Stimulated activated CD4-positive, alpha-beta T cell treated with anti-CD3 and anti-CD28 coated beads, Interleukin-4, amount 100 ng/mL, for 1 hour (primary cell): ENCODE data around the gene ARID2.

Experiments
- DNase-seq: peaks from one replicate; pipeline ENCODE4 v3.0.0-alpha.2; 2020

Gene ARID2, protein sequence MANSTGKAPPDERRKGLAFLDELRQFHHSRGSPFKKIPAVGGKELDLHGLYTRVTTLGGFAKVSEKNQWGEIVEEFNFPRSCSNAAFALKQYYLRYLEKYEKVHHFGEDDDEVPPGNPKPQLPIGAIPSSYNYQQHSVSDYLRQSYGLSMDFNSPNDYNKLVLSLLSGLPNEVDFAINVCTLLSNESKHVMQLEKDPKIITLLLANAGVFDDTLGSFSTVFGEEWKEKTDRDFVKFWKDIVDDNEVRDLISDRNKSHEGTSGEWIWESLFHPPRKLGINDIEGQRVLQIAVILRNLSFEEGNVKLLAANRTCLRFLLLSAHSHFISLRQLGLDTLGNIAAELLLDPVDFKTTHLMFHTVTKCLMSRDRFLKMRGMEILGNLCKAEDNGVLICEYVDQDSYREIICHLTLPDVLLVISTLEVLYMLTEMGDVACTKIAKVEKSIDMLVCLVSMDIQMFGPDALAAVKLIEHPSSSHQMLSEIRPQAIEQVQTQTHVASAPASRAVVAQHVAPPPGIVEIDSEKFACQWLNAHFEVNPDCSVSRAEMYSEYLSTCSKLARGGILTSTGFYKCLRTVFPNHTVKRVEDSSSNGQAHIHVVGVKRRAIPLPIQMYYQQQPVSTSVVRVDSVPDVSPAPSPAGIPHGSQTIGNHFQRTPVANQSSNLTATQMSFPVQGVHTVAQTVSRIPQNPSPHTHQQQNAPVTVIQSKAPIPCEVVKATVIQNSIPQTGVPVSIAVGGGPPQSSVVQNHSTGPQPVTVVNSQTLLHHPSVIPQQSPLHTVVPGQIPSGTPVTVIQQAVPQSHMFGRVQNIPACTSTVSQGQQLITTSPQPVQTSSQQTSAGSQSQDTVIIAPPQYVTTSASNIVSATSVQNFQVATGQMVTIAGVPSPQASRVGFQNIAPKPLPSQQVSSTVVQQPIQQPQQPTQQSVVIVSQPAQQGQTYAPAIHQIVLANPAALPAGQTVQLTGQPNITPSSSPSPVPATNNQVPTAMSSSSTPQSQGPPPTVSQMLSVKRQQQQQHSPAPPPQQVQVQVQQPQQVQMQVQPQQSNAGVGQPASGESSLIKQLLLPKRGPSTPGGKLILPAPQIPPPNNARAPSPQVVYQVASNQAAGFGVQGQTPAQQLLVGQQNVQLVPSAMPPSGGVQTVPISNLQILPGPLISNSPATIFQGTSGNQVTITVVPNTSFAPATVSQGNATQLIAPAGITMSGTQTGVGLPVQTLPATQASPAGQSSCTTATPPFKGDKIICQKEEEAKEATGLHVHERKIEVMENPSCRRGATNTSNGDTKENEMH (N-terminal part only)

GRCh38 chr12:45729233-45730083, at the start of gene ARID2:
Gene ARID2 (plus strand): TSS chr12:45729706. CDS start chr12:45729837, 131 bp downstream.
- peak; percentile 69 for DNase-seq

DNA sequence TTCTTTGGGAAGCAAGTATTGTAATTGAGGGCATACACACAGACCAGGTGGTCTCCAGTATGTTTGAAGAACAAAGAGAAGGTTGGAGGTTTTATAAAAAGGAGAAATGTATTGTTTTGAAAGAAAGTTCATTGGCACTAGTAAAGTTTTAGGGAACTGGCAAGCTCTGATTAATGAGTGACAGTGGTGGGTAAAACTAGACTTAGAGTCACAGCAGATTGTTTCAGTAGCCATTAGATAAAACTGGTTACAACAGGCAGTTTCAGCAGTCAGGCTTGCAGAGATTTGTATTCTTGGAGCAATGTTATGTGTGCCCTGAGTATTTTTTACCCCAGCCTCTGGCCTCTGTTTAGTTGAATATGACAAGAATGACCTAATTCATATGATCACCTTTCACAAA, 49.1 kb upstream of the ARID2 start:
- DNase-seq, result no peak

GRCh38 chr12:45681465-45681864, 48.0 kb upstream of the ARID2 start:
- DNase-seq, result no peak

DNA sequence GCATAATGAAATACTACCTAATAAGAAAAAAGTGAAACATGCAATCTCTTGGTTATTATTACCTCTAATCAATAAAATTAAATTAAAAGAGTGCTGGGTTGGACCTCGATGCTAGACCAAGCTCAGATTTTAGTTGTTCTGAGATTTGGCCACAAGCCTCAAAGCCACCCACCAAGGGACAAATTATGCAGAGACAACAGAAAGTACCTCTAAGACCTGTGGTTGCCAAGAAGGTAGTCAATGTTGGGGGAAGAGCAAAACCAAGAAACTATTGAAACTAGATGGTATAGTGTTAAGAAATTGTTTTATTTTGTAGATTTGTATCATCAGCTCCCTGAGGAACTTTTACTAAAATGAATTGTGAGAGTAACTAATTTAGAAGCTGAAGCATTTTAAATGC, 43.8 kb upstream of the ARID2 start:
- DNase-seq, result no peak

DNA sequence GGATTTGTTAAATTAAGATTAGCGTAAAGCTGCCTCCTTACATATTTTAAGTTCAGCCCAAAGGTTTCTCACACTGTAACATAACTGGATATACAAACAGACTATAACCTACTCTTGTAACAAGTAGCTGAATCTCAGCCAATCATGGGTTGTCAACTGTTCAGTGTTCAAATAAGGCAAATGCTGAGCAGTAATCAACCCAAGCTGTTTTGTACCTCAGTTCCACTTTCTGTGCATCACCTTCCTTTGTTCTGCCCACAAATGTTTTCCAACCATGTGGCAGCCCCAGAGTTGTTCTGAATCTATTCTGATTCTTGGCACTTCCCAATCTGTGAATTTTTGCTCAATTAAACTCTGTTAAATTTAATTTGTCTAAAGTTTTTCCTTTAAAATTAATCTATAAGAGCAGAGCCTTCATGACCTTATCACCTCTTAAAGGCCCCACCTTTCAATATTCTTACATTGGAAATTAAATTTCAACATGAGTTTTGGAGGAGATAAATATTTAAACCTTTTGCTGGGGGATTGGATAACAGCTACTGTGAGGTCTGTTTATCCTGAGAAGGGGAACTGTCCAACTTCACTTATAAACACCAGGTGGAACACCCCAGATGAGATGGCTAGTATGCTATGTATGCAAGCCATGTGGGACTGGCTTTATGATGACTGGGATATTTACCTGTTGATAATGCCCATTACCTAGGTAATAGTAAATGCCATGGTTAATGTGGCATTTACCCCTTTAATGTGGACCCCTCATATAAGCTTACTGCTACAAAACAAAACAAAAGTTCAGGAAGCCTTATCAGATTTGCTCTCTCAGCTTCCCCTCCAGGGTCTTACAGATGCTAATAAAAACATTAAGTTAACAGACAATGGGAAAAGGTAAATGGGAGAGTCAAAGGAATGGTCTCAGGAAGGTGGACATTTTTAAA, 42.2 kb upstream of the ARID2 start:
- DNase-seq, result no peak

DNA sequence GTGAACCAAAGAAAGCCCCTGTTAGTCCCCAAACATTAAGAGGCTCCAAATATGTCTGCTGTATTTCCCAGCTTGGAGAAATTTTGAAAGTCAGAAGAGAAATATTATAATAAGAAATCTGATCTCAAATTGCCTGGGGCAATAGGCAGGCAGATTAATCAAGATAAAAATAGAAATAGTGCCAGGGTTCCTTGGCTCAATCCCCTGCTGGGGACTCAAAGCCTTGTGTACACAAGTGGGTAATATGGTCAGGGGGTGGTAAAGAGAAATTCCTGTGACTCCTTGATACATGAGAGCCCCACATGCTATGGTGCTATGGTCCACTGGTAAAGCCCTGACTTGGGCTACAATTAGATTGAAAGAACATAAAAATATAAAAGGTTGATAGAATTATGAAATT, 41.3 kb upstream of the ARID2 start:
- DNase-seq, result no peak

DNA sequence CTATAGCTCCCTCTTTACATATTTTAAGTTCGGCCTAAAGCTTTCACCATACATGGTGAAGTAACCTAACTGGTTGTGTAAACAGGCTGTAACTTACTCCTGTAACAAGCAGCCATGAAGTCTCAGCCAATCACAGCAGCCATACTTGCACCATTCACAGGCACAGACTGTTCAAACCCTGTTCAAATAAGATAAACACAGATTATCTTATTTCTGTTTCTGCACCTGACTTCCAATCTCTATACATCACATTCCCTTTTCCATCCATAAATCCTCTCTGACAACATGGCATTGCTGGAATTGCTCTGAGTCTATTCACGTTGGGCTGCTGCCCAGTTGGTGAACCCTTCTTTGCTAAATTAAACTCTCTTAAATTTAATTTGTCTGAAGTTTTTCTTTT, 34.5 kb upstream of the ARID2 start:
- DNase-seq, result no peak

GRCh38 chr12:45695606-45696005, 33.9 kb upstream of the ARID2 start:
- no peak for DNase-seq

DNA sequence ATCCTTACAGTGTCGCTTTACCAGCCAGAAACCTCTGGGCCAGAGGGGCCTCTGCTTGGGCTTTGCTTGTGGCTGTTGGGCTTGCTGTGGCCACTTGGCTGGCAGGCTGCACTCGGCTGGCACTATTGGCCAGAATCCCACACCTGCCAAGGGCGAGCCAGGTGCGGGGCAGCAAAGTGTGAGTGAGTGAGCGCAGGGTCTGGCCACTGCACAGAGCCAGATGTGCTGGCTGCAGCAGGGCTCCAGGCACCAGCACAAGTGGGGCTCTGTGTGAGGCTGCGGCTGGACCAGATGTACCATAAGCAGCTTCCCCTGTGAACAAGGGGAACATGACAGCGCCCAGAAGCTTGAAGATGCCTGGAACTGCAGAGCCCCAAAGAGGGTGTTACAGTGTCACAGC, 33.5 kb upstream of the ARID2 start:
- DNase-seq, result no peak

GRCh38 chr12:45697371-45697770, 32.1 kb upstream of the ARID2 start:
- DNase-seq, result no peak

- no peak for DNase-seq
Observed at GRCh38 chr12:45701296-45701695, 28.2 kb upstream of the ARID2 start.

GRCh38 chr12:45703942-45704341, 25.6 kb upstream of the ARID2 start:
- DNase-seq, result no peak

DNA sequence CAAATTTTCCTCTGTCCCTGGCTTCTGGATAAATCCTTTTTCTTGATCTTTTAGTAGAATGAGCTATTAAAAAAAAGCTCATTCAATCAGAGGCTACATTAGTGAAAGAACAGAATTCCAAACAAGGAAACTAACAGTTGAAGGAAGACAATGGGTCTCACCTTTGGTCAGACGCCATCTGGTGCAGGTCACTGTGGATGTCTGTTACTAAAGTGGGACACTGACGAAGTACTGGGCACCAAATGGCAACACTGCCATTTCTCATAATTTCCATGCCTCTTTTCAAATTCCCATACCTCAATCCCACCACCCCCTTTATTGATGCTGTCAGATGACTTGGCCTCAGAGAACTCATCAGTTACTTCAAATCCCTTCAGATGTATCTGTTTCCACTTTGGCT, 24.5 kb upstream of the ARID2 start:
- DNase-seq, result no peak

DNA sequence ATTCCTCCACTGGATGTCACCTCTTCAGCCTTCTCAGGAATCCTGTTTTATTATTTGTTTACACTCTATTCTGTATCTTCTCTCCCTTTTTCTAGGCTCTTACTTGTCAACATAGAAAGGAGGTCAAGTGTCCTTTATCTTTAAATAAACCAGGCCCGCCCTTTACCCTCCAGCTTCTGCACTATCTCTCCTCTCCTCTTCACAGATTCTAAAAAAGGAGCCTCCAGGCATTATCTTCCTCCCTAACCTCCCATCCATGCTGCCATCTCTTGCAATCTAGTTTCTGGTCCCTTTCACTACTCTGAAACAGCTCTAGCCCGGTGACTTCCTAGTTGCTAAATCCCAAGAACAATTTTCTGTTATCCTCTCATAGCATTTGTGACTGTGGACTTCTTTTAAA, 24.1 kb upstream of the ARID2 start:
- DNase-seq, result no peak

DNA sequence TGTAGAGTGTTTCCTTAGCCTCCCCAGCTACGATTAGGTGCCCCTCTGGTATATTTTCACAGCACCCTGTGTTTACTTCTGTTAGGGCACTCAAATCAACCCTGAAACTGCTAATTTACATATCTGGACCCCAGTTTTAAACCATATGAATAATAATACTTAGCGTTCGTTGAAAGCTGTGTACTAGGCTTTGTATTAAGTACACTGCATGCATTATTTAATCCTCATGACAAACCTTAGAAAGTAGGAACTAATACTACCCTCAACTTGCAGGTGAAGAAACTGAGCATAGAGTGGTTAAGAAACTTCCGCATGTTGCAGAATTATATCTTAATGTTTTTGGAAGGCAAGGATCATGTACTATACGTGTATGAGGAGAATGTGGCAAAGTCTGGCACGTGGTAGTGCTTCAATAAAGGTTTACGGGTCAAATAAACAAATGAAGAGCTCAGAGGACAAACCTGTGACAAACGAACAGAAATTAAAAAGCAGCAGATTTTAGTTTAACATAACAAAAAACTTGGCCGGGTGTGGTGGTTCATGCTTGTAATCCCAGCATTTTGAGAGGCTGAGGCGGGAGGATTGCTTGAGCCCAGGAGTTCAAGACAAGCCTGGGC, 22.2 kb upstream of the ARID2 start:
- no peak for DNase-seq

DNA sequence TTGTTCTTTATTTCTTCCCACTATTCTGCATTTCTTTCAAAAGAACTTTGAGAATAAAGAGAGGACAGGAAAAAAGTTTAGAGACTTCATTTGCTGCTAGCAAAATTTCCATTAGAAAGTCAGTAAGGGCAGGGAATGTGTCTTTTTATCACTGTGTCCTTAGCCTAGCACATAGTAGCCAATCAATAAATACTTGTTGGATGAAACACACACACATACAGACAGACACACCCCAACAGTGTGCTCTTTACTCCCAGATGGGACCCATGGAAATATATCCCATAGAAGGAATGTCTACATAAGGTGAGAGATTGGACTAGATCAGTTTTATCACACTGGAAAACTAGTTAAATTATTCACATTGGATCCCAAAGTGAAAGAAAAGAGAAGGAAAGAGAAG, 21.1 kb upstream of the ARID2 start:
- DNase-seq, result no peak

GRCh38 chr12:45708901-45709300, 20.6 kb upstream of the ARID2 start:
- no peak for DNase-seq

DNA sequence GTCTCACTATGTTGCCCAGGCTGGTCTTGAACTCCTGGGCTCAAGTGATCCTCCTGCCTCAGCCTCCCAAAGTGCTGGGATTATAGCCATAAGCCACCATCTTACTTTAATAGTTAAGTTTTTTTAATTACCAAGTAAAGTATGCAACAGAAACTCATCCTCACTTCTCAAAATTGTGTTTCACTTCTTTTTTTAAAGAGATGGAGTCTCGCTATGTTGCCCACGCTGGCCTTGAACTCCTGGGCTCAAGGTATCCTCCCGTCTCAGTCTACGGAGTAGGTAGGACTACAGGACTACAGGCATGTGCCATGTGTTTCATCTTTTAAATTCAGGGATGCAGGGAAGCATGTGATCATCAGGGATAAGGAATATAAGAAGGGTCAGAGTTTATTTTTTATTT, 17.2 kb upstream of the ARID2 start:
- DNase-seq, result no peak

- no peak for DNase-seq
Observed at GRCh38 chr12:45713078-45713477, 16.4 kb upstream of the ARID2 start.

DNA sequence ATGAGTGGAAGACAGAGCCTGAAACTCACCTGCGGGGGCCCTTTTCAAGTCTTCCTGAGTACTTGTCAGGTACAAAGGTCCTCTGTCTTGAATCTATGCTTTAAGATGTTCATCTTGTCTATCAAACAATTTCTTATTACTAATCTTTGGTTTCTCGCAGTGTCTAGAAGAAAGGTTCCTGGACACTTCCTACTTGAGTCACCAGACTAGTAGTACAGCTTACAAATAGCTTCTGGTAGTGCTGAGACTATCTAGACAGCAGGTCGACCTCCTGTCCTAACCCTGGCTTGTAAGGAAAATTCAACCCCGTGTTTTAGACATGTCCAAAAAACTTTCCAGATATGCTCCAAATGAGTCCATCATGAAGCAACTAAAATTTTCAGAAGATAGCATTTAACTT, 11.2 kb upstream of the ARID2 start:
- no peak for DNase-seq

GRCh38 chr12:45720069-45720468, 9.4 kb upstream of the ARID2 start:
- no peak for DNase-seq
